HL-60 (cell line): ENCODE measurements around the gene PRRT2.
A peak's percentile ranks its signal among the peaks of the same experiment; 100 is the strongest.

ENCODE experiments used
- CTCF ChIP-seq: IDR thresholded peaks from one replicate; pipeline ENCODE4 v1.5.1; 2011; ENCODE audit warnings: low read length, control low read depth, inconsistent platforms; ENCODE audit not compliant: insufficient read depth
- POLR2AphosphoS5 ChIP-seq: IDR thresholded peaks from 2 replicates; pipeline ENCODE4 v1.6.1; 2012; ENCODE audit warnings: low read depth
- SPI1 ChIP-seq: IDR thresholded peaks from 2 replicates; pipeline ENCODE4 v1.6.1; 2012; ENCODE audit warnings: low read depth, mild to moderate bottlenecking, borderline replicate concordance

- TF ChIP-seq CTCF = no peak
- TF ChIP-seq POLR2AphosphoS5 = peak; percentile 44; the same call in 1 of the 2 replicates
- TF ChIP-seq SPI1 = no peak
Observed at GRCh38 chr16:29808219-29808900, 3.6 kb upstream of the PRRT2 start.
